OCI-M1 (cell line): ENCODE results near the gene ZFHX2.

Experiments used
- DNase-seq: peaks from one replicate; lab custom pipeline; 2025; lab: John Stamatoyannopoulos, UW

ZFHX2 gene

DNA sequence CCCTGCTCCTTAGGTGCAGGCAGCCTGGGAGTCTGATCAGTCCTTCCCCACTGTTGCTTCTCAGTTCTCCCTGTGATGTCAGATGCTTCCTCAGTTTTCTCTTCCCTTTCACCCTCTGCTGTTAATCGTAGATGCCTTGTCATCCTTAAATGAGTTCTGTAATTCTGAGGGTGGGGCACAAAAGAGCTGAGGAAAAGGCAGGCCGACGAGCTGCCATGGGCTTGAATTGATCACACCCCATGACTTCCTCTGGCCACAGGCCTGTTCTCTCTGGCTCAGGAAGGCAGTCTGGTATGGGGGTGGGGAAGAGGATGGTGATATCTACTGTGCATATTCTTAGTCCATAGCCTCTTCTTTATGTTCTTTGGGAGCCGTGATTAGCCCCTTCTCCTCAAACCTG, 21.3 kb upstream of the ZFHX2 start:
- DNase-seq, result peak; percentile 73

DNA sequence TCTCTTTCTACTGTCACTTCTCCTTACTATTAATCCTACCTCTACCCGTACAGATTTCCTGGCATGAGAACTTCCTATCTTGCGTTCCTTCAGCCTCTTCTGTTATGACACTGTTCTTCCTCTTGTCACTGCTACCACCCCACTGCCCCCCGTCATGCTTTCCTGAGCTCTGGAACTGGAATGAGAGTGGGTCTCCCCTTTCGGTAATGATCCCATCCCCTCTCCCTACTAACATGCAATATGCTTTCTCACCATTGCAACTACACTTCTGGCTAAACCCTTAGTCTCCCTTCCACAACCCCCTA, 20.9 kb upstream of the ZFHX2 start:
- DNase-seq, result no peak

DNA sequence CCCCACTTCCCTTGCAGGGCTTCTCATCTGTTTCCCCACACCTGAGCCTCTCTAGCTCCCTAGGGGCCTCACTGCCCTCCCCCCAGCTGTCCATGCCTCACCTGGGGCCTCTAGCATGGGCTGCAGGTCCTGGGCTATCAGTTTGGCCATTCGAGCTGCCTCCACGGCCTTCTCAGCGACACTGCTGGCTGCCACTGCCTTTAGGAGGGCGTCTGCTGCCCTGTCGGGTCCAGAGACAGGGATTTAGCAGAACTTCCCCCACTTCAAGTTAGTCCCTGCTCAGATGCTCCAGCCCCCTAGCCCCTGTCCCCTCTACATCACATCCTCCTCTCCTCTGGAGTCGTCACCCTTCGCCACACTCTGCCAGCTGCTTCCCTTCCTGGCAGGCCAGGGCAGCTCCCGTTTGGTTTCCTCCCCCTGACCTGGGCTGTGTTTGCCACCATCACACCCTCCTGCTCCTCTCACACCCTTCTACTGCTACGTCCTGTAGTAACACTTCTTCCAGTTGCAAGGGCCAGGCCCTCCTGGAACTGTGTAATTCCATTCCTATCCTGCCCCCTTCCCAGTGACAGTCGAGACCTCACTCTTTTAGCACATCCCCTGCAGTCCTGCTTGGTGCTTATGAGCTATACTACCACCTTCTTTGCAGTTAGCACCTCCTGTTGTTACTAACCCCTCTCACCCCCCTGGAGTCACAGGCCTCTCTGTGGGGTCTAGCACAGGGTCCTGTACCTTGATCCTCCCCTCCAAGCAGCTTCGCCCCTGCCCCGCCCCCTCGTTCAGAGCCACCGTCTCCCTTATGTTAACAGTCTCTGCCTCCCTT, 20.3 kb upstream of the ZFHX2 start:
- DNase-seq, result no peak

DNA sequence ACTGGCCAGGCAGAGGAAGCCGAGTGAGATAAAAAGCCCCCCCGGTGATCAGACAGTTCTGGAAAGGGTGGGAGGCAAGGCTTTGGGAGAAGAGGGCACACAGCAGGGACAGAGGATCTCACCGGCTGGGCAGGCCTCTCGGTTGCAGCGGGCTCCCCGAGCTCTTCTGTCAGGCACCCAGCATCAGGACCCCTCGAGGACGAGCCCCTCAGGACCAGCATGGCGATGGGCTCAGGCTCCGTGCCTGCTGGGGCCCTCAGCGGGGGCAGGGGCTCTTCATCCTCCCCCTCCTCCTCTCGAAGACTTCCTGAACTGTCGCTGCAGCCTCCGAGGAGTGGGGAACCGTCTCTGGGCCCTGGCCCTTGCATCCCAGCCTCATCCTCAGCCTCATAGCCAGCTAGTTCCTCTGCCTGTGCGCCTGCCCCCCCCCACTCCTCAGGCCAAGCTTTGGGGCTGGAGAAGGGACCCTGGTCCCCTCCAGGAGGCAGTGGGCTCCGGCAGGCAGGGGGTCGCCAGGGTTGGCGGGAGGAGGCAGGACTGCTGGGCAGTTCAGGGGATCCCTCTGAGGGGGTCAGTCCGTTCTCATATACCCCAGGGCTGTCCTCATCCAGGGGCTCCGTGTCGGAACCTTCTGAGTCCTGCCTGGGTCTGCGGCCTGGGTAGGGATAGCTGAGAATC, 19.4 kb upstream of the ZFHX2 start:
- no peak for DNase-seq

DNA sequence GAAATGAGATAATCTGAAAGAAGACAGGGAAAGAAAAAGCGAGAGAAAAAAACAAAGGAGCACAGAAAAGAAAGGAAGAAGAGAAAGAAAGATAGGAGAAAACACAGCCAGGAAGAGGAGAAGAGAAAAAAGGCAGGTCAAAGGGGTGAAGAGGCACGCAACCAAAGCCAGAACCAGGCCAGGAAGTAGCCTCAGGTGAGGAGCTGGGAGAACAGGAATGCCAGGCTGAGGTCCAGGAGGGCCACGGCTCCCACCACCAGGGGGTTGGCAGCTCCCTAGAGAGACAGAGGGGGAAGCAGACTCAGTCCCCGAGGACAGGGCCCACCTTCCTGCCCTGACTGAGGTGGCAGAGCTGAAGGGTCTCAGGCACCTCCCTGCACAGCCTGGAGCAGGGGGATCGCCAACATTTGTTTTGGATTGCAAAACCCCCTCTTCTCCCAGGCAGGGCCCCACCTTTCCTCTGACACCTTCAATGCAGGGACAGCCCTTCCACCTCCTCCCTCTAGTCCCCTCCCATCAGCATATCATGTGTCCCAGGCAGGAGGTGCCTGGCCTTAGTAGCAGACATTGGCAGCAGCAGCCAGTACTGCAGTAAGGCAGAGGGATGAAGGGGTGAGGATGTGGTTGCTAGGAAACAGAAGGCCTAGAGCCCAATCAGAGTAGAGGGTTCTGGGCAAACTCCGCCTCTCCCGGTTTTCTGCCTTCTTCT, 18.0 kb upstream of the ZFHX2 start:
- no peak for DNase-seq

DNA sequence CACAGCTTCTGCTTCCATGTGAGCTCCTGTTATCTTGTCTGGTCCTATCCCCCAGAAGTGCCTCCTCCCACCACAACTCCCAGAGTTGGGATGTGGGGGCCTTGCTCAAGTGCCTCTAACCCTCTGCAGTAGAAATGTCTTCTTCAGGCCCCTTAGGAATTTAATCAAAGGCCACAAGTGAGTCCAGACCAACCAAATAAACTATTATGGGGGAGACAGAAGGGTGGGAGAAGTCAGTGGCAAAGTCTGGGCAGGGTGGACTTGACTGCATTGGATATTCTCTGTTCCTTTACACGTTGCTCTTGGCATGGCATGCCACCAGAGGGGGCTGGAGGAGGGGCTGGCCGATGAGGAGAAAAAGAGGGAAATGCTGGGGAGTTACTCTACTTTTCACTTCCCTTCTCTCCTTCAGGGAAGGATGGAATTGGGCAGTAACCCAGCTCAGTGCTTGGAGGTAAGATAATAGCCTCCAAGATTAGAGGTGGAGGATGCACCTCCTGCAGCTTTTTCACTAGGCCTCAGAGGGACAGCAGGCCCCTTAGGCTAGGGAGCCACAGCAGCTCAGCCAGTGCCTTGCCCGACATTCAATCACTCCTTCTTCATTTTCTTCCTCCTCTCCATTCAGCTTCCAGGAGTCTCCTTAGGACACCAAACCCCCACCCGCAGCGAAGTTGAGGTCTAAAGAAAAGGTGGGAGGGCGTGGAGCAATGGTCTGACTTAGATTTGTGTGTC, 17.2 kb upstream of the ZFHX2 start:
- peak; percentile 64 for DNase-seq

DNA sequence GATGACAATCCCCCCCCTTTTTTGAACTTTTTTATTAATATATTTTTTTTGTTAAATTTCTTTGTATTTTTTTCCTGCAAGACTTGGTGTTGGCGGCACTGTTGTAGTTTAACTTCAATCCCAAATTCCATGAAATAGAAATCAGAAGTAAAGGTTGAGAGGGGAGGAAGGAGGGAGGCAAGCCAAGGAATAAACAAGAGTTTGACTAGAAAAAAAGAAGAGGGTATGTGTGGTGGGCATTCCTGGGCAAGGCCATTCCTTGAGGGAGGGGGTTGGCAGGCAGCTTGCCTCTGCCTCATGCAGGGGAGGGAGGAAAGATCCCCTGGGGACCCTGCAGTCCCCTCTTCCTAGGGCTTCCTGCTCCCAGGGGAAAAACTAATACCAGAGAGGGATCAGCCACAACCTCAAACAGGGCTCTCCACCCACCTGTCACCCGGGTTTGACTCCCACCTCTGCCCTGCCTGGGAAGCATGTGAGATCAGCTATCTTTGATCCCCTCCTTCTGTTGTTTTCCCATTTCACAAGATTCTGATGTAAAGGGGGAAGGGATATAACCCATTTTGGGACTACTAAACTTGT, 16.5 kb upstream of the ZFHX2 start:
- DNase-seq, result no peak

DNA sequence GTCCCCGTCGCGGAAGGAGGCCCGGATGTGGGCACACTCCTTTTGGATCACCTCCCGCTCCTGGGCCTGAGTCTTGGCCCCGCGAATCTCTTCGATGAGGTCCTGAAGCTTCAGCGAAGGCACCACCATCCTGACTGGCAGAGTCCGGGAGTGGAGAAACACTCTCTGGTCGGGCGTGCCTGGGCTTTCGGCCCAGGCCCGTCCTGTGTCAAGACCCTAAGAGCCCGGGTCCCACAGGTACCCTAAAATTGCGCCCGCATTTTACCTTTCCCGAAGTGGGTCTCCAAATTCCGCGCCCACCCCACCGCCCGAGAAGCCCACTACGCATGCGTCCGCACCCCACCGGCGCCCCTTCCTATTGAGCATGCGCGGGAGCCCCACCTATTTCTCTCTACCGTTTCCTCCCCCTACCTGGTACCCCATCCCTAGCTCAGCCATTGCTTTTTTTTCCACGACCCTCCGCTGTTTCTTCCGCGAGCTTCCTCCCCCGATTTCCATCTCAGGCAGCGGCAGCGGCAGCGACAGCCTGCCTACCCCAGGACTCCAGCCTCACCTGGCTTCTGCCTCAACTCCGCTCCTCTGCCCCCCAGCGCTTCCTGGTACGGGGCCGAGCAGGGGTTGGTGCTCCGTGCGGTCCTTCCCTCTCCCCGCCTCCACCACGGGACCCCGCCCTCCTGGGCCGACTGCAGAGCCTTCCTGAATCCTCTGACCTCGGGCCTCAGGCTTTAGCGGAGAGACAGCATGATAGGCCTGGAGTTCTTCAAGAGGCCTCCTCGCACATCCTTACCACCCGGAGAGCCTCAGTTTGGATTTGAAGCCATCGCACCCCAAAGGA, 15.8 kb upstream of the ZFHX2 start, which contains the start of gene AP1G2:
Gene AP1G2, minus strand, starts transcription at position 606 of the 835 bp plus-strand sequence. Its CDS starts 477 bp downstream, at position 129.
- DNase-seq, result peak; percentile 91

DNA sequence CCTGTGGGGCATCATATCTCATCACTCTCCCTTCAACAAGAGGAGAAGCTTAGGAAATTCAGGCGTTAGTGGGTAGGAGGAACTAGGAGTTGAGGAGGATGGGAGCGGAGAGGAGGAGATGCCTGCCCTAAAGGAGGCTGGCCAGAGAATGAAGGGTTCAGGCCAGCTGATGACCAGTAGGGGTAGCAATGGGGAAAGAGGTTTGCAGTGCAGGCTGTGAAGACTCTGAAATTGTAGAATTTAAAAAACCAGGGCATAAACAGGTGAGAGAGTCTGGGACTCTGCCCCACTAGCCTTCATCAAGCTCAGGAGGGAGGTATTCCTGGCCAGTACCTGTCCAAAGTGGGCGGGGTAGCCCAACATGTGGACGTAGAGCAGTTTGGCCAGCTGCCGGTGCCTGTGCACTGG, 15.2 kb upstream of the ZFHX2 start:
- DNase-seq, result peak; percentile 42

DNA sequence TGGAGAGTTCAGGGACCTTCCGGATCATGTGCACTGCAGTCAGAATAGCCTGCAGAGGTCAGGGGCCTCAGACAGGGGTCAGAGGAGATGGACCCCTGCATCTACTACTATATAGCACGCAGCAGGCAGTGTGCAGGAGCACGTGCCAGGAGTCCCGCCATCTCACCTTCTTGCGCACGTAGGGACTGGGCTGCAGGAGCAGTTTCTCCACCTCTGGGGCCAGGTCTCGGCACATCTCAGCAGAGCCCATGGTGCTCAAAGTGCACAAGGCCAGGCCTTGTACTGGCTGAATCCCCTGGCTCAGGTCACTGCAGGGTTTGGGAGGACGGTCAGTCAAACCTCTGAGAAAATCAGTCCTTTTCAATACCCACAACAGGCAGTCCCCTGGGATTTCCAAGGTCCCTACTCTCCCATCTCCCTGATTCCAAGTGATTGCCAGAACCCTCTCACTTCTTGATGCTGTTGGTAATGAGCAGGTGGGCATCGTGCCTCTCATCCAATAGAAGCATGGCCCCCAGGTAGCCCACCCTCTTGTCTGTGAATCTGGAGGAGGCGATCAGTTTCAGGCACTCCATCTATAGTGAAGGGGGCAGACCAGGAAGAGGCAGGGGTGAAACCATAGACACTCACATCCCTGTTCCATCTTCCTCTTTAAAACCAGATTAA, 14.7 kb upstream of the ZFHX2 start:
- no peak for DNase-seq

DNA sequence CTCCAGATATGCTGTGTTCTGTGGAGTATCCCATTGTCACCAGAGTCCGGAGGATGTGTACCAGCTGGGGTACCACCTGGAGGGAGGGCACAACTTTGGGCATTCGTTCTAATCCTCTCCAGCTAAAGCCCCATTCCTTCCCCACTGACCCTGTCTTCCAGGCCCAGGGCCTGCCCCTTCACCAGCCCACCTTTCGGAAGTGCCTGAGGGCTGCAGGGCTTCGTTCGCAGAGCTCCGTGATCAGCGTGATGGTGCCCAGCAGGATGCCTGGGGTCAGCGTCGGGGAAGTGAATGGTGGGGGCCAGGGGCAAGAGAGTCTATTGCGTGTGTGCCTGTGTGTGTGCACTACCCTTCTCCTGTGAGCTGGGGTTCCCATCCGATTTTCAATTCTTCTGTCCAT, 14.1 kb upstream of the ZFHX2 start:
- DNase-seq, result no peak

DNA sequence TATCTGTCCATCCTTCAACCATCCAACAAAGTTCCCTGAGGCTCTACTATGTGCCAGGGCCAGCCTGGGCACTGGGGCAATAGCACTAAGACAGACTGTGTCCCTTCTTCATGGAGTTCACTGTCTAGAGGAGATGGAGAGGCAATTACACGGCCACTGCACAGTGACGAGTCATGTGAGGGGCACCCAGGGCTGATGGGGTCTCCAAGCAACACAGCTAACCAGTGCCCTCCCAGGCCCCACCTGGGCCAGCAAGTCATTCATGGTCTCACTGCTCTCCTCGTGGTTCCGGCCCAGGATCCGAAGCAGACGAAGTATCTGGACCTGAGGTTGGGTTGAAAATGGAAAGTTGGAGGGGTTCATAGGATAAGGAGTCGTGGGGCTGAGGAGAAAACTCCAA, 13.3 kb upstream of the ZFHX2 start:
- DNase-seq, result no peak

DNA sequence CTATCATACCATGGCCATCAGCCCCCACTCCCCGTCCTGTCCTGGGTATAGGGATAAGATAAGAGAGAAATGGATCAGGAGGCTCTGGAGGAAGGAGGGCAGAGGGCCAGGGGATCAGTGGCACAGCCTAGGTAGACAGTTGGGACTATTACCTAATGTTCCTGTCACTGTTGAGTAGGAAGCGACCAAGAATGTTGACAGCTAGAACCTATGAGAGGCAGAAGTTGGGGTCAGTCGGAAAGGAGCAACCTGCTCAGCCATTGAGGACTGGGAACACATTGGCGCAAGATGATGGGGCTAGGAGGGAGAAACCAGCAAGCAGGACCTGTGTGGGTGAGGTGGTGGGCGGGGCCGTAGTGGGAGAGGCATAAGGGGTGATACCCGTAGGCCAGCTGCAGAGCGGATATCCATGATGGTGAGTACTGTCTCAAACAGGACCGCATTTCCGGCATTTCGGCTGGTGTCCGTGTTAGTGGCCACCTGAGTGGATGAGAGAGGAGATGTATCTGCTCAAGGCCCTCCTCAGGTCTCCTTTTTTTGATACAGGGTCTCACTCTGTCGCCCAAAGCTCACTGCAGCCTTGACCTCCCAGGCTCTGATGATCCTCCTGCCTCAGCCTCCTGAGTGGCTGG, 12.7 kb upstream of the ZFHX2 start:
- no peak for DNase-seq

DNA sequence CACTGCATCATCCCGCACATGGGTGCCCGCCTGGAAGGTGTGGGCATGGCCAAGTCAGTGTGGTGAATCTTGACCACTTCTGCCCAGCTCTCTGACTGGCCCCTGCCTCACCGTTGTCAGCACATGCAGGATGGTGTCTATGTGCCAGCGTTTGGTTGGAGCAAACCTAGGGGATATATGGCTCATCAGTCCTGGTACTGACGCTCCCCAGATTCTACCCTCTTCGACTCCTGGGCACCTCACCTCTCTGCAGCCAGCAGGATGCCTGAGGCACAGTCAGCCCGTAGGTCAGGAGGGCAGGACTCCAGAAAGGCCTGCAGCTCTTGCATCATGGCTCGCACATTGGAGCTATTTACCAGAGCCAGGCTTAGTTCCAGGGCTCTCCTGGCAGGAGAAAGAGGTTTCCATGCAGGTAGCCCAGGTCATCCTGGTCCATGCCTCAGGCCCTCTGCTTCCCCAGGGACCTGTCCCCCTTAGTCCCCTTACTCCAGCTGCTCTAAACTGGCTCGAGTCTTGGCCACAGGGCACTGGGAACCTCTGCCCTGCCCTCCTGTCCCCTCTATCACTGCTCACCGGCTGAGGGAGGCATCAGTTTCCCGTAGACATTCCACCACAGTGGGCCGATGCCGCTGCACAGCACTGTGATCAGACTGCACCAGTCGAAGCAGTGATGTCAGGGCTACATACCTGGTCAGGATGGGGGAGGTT, 12.1 kb upstream of the ZFHX2 start:
- no peak for DNase-seq

DNA sequence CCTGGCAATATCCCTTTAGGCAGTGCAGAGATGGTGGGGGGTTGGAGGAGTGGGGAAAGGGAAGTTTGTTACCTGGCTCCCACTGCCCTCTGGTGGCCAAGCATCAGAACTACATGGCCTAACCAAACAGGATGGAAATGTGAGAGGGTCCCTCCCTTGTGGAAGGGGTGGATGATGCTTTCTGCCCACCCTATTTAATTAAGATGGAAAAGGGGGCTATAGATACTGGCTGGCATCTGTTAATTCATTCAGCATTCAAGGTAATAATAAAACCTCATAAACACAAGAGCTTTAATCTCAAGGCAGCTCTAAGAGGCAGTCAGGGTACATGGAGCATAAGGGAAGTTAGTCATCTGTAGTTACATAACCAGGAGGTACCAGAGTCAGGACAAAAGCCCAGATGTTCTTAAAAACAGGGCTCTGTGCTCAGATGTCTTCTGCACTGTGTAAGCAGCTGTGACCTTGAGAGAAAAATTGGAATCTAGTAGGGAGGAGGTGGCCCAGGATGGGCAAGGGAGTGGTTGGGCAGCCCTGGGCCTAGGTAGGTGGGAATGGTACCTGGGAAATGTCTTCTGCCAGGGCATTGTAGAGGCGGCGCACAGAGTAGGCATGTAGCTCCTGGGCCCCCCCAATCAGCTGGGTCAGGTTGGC, 11.4 kb upstream of the ZFHX2 start:
- DNase-seq, result peak; percentile 61

DNA sequence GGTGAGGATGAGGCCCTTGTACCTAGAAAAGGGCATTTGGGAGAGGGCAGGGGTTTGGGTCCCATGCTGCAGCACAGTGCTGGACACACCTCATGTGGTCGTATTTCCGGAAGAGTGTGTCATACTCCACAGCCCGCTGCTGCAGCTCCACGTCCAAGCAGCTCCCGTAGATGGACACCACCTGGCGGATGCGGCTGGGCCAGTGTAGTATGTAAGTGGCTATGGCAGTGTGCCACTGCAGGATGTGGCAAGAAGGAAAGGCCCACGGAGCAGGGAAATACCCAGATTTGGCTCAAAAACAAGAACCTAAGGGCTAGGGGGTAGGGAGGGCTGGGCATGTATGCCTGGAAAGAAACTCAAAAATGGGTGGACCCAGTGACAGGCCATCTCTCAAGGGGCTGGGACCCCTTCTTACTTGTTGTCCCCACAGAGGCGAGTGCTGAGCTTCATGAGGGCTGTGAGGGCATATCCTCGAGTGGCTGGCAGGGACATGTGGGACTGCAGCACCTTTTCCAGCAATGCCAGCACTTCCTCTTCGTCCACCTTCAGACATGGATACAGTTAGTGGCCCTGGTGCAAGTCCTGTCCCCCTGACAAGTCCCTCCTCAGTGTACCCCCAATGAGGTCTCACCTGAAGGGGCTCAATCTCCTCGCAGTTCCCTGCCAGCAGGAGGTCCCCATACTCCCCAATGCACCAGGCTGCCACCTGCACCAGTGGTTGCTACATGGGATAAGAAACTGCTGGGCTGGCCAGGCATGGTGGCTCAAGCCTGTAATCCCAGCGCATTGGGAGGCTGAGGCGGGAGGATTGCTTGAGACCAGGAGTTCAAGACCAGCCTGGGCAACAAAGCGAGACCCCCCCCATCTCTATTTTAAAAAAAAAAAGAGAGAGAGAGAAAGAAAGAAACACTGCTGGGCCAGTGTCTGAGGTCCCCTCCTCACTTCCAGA, 10.6 kb upstream of the ZFHX2 start:
- DNase-seq, result no peak

DNA sequence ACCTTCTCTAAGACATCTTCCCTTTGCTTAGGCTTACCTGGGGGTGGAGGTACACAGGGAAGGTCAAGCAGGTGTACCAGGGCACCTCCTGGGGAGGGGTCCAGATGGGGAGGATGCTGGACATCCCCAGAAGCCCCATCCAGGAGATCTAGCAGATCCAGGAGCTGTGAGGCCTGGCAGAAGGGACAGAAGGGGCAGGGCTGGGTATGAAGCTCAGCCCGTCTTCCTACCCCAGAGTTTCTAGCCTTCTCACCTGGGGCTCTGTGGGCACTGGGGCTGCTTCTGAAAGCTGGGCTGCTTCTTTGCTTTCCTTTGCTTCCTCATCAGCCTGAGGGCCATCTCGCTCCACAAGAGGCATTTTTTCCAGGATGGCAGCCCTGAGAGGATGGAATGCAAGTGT, 9.7 kb upstream of the ZFHX2 start:
- no peak for DNase-seq
